H1 (cell line): ENCODE results near the gene CEP350. TPM values are rescaled to one million over a fixed set of nuclear protein-coding genes. Genes with fewer than 3 reads are reported as not detected.

ENCODE experiments used
- CTCF ChIA-PET: fragments of 300-600 bp; sonication (Branson Sonifier 250); formaldehyde crosslinking; loops from one replicate; lab custom pipeline; 2021; ENCODE audit not compliant: partially characterized antibody; lab: Charles Lee
- POLR2A ChIA-PET: fragments of 300-600 bp; sonication (Branson Sonifier 250); formaldehyde crosslinking; loops from one replicate; lab custom pipeline; 2021; ENCODE audit warnings: inconsistent platforms; ENCODE audit not compliant: partially characterized antibody; lab: Charles Lee
- DNase-seq, 2 experiments: peaks; one replicate each; pipeline versions ENCODE4 v3.0.0 to v3.0.0-alpha.2; 2010 to 2022; ENCODE audit warnings: low spot score in 2 of 2, low read depth in 1 of 2, mixed read lengths in 1 of 2
- FAIRE-seq: peaks from 2 replicates; lab custom pipeline; 2011; peaks lifted over from hg19 to GRCh38; lab: Jason Lieb, UNC
- H2AFZ ChIP-seq: 2 replicates; pipeline ENCODE4 v1.8.1; 2012; ENCODE audit warnings: low read length, inconsistent platforms
- H2AK5ac ChIP-seq: 2 replicates; pipeline ENCODE4 v1.6.1; 2013; ENCODE audit warnings: low read depth, low read length
- H2BK120ac ChIP-seq: replicated peaks from 2 replicates; pipeline ENCODE3; 2013; ENCODE audit warnings: low read depth, low read length, inconsistent platforms
- H2BK12ac ChIP-seq: 2 replicates; pipeline ENCODE4 v1.6.1; 2013; ENCODE audit warnings: low read depth, low read length
- H2BK15ac ChIP-seq: 2 replicates; pipeline ENCODE4 v1.6.1; 2013; ENCODE audit warnings: low read length
- H2BK20ac ChIP-seq: 2 replicates; pipeline ENCODE4 v1.6.1; 2013; ENCODE audit warnings: low read length
- H2BK5ac ChIP-seq: 2 replicates; pipeline ENCODE4 v1.6.1; 2013; ENCODE audit warnings: low read depth, low read length
- H3K14ac ChIP-seq: 2 replicates; pipeline ENCODE4 v1.6.1; 2013; ENCODE audit warnings: inconsistent platforms; ENCODE audit not compliant: insufficient read length
- H3K18ac ChIP-seq: 2 replicates; pipeline ENCODE4 v1.6.1; 2013; ENCODE audit warnings: low read length; ENCODE audit errors: extremely low read depth
- H3K23ac ChIP-seq: 2 replicates; pipeline ENCODE4 v1.6.1; 2013; ENCODE audit warnings: inconsistent platforms; ENCODE audit not compliant: insufficient read length
- H3K23me2 ChIP-seq: 2 replicates; pipeline ENCODE4 v1.6.1; 2013; ENCODE audit warnings: low read depth, low read length
- H3K27ac ChIP-seq: 2 replicates; pipeline ENCODE4 v1.6.1; 2011; ENCODE audit warnings: low read depth, low read length, inconsistent platforms
- H3K27me3 ChIP-seq, 4 experiments: replicated peaks in 1 of 4; 1 replicate in 1 of 4; 2 replicates in 3 of 4; pipeline versions ENCODE4 v1.6.1 to v1.8.1; 2011 to 2013; ENCODE audit warnings: low read length in 3 of 4, mild to moderate bottlenecking in 3 of 4, inconsistent platforms in 2 of 4, mixed read lengths in 2 of 4, moderate library complexity in 1 of 4; ENCODE audit not compliant: control insufficient read depth in 3 of 4, insufficient read depth in 3 of 4; ENCODE audit errors: extremely low read depth in 1 of 4
- H3K36me3 ChIP-seq, 4 experiments: 2 replicates each; pipeline versions ENCODE4 v1.6.1 to v1.8.1; 2011 to 2013; ENCODE audit warnings: mild to moderate bottlenecking in 4 of 4, low read length in 3 of 4, moderate library complexity in 2 of 4, control low read depth in 1 of 4, inconsistent platforms in 1 of 4; ENCODE audit not compliant: insufficient read depth in 4 of 4, control insufficient read depth in 2 of 4
- H3K4ac ChIP-seq: replicated peaks from 2 replicates; pipeline ENCODE3; 2013; ENCODE audit warnings: low read length, low read depth, mixed read lengths, inconsistent platforms; ENCODE audit not compliant: insufficient read length
- H3K4me1 ChIP-seq, 4 experiments: replicated peaks in 1 of 4; 1 replicate in 1 of 4; 2 replicates in 3 of 4; pipeline versions ENCODE4 v1.6.1 to v1.8.1; 2011 to 2013; ENCODE audit warnings: low read length in 3 of 4, inconsistent platforms in 2 of 4, mixed read lengths in 1 of 4; ENCODE audit not compliant: insufficient read depth in 4 of 4, control insufficient read depth in 3 of 4
- H3K4me2 ChIP-seq, 2 experiments: 2 replicates each; pipeline versions ENCODE4 v1.6.1 to v1.8.1; 2011 to 2013; ENCODE audit warnings: low read depth in 2 of 2, low read length in 2 of 2, control low read depth in 1 of 2, inconsistent platforms in 1 of 2, mild to moderate bottlenecking in 1 of 2; ENCODE audit not compliant: insufficient read depth in 1 of 2
- H3K4me3 ChIP-seq, 4 experiments: fragments of 200-600, 300-600 bp in 1 of 4; sonication (generic), shearing (Covaris generic), sonication (Bioruptor Twin) in 1 of 4; 2 replicates each; pipeline versions ENCODE4 v1.5.1 to v1.8.1; 2011 to 2016; ENCODE audit warnings: low read length in 4 of 4, low read depth in 3 of 4, control low read depth in 2 of 4, inconsistent platforms in 2 of 4, mild to moderate bottlenecking in 2 of 4, mixed read lengths in 1 of 4, moderate library complexity in 1 of 4; ENCODE audit not compliant: insufficient read depth in 2 of 4; ENCODE audit errors: extremely low read depth in 1 of 4
- H3K56ac ChIP-seq: replicated peaks from 2 replicates; pipeline ENCODE3; 2013; ENCODE audit warnings: low read depth, mild to moderate bottlenecking, mixed read lengths, low read length, inconsistent platforms; ENCODE audit not compliant: insufficient read length
- H3K79me1 ChIP-seq: 2 replicates; pipeline ENCODE4 v1.6.1; 2013; ENCODE audit warnings: low read depth, low read length, control low read depth
- H3K79me2 ChIP-seq, 2 experiments: 2 replicates each; pipeline versions ENCODE4 v1.6.1 to v1.8.1; 2012 to 2013; ENCODE audit warnings: low read length in 2 of 2, mild to moderate bottlenecking in 2 of 2, inconsistent platforms in 1 of 2; ENCODE audit not compliant: insufficient read depth in 2 of 2, control insufficient read depth in 1 of 2
- H3K9ac ChIP-seq, 4 experiments: replicated peaks in 1 of 4; 1 replicate in 1 of 4; 2 replicates in 3 of 4; pipeline versions ENCODE4 v1.6.1 to v1.8.1; 2011 to 2013; ENCODE audit warnings: low read depth in 3 of 4, low read length in 3 of 4, control low read depth in 2 of 4, mild to moderate bottlenecking in 2 of 4, moderate library complexity in 2 of 4, inconsistent platforms in 1 of 4; ENCODE audit errors: extremely low read depth in 1 of 4
- H3K9me3 ChIP-seq, 2 experiments: 2 replicates each; pipeline versions ENCODE4 v1.6.1 to v1.8.1; 2012 to 2013; ENCODE audit warnings: mild to moderate bottlenecking in 2 of 2, moderate library complexity in 2 of 2, control low read depth in 1 of 2, inconsistent platforms in 1 of 2, low read depth in 1 of 2, low read length in 1 of 2, mixed read lengths in 1 of 2; ENCODE audit not compliant: insufficient read depth in 2 of 2
- H4K20me1 ChIP-seq, 2 experiments: replicated peaks in 1 of 2; 2 replicates each; pipeline versions ENCODE3 to v1.8.1; 2011 to 2013; ENCODE audit warnings: inconsistent platforms in 2 of 2, low read length in 2 of 2, mild to moderate bottlenecking in 1 of 2; ENCODE audit not compliant: insufficient read depth in 2 of 2, control insufficient read depth in 1 of 2
- H4K5ac ChIP-seq: 2 replicates; pipeline ENCODE4 v1.6.1; 2013; ENCODE audit warnings: low read length, low read depth, mixed read lengths, inconsistent platforms; ENCODE audit not compliant: insufficient read length
- H4K8ac ChIP-seq: 2 replicates; pipeline ENCODE4 v1.8.0; 2013; ENCODE audit warnings: mild to moderate bottlenecking, moderate library complexity, low read length, inconsistent platforms; ENCODE audit not compliant: insufficient read depth; ENCODE audit errors: extremely low read depth
- H4K91ac ChIP-seq: replicated peaks from 2 replicates; pipeline ENCODE3; 2013; ENCODE audit warnings: low read length, mixed read lengths, inconsistent platforms; ENCODE audit not compliant: insufficient read length
- EGR1 ChIP-seq: IDR thresholded peaks from 2 replicates; pipeline ENCODE4 v1.6.1; 2011; ENCODE audit warnings: low read depth, low read length, borderline replicate concordance
- EZH2 ChIP-seq: fragments of 200-600 bp; sonication (generic); IDR thresholded peaks from 2 replicates; pipeline ENCODE4 v1.7.1; 2012; ENCODE audit warnings: low read depth, mild to moderate bottlenecking, moderate library complexity, low read length, inconsistent platforms; ENCODE audit not compliant: severe bottlenecking
- NANOG ChIP-seq: IDR thresholded peaks from 2 replicates; pipeline ENCODE4 v1.6.1; 2011; ENCODE audit warnings: low read length, low read depth, mild to moderate bottlenecking, inconsistent platforms; ENCODE audit not compliant: insufficient read depth, poor library complexity, severe bottlenecking
- WGBS, 2 experiments: shearing (Covaris generic) in 1 of 2; methylation state at CpG; one replicate each; pipeline versions ENCODE4 v1.1.6 to v1.1.7; 2013 to 2015; ENCODE audit warnings: low lambda C conversion rate in 2 of 2, mixed read lengths in 2 of 2, inconsistent platforms in 1 of 2, low coverage in 1 of 2, missing lambda C conversion rate in 1 of 2; ENCODE audit not compliant: insufficient replicate concordance in 2 of 2, insufficient coverage in 1 of 2, insufficient read length in 1 of 2; ENCODE audit errors: extremely low coverage in 1 of 2, missing lambda C conversion rate in 1 of 2; 5-methylcytosine and 5-hydroxymethylcytosine counted together
- polyA plus RNA-seq, 7 experiments: library from polyadenylated mRNA; depleted of rRNA in 3 of 7; stranded (reverse) in 5 of 7; unstranded in 2 of 7; fragments of >200 nt in 5 of 7; fragments of 200-250 nt in 2 of 7; gene quantifications; 1 replicate in 5 of 7; 2 replicates in 1 of 7; 4 replicates in 1 of 7; pipeline versions ENCODE4 v1.2.1 to v1.2.3, GENCODE V29; 2011 to 2013; ENCODE audit warnings: missing spikeins in 2 of 7, mixed read lengths in 2 of 7
- total RNA-seq: library from RNA; stranded (reverse); fragmentation: NEBNext Ultra II Directional; extraction: Animal tissue kit (Norgen Biotek cat#: 25700); gene quantifications from 2 replicates; pipeline ENCODE4 v1.2.1, GENCODE V29; 2021
- TF ChIP-seq, protein P1 (sequence below): IDR thresholded peaks from 2 replicates; pipeline ENCODE4 v1.6.1; 2012; ENCODE audit warnings: inconsistent platforms

CEP350 gene
- total and polyA plus RNA-seq, 2 of the 8 experiments (the other 6 are each of a cell fraction or from before 2014, with no cell fraction given) = 5.6 to 39.4 TPM

DNA sequence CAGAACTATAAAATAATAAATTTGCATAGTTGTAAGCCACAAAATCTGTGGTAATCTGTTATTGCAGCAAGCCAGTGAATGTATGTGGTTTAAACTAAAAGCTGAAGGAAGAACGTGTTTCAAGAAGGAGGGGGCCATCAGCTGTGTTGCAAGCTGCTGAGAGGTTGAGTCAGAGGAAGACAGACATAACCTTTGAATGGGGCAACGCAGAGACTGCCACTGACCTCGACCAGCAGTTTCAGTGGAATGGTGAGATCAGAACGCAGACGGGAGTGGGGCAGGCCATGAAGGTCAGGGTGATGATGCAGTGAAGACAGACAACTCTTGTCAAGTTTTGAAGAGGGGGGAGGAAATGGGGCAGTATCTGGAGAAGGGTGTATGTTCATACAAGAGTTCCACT is 176.9 kb downstream of the CEP350 start:
- POLR2A ChIA-PET = no interaction called here
- CTCF ChIA-PET = interaction anchor here (1.4 to 1.6 kb wide), 2 partner anchors 9 to 39 kb away, joined by 3 to 4 read pairs; no protein-coding TSS in a partner anchor
- H3K27me3 ChIP-seq = no peaks in the 10 kb centered on the region; a peak in 2 of 7 replicates

More for the DNA sequence above, 176.9 kb downstream of the CEP350 start:
- Histone ChIP-seq H2BK20ac (no peak overlapping the region), H3K56ac (no peak overlapping the region), H4K91ac (no peak overlapping the region), H4K5ac (no peak overlapping the region), H3K23ac (no peak overlapping the region), H2BK15ac (no peak overlapping the region), H3K4me1 (peaks cover 0 to 4% (median 0%) of the 10 kb centered on the region in 4 experiments; a peak in 1 of 7 replicates), H2AFZ (no peak overlapping the region), H3K79me2 (no peaks in the 10 kb centered on the region), H3K18ac (no peak overlapping the region), H3K9me3 (no peaks in the 10 kb centered on the region), H3K9ac (no peak overlapping the region), H3K4me3 (no peak overlapping the region), H2BK5ac (no peak overlapping the region), H3K36me3 (no peaks in the 10 kb centered on the region), H3K79me1 (no peaks in the 10 kb centered on the region), H2BK120ac (no peak overlapping the region), H2AK5ac (no peak overlapping the region), H3K4me2 (no peak overlapping the region), H2BK12ac (no peak overlapping the region), H4K20me1 (no peaks in the 10 kb centered on the region), H3K4ac (no peak overlapping the region), H3K14ac (no peak overlapping the region), H4K8ac (no peak overlapping the region), H3K23me2 (no peaks in the 10 kb centered on the region), H3K27ac (no peak overlapping the region)
- FAIRE-seq (no peak), DNase-seq (no peak)
- no peak for TF ChIP-seq EGR1
- no peak for TF ChIP-seq EZH2
- TF ChIP-seq, protein P1, sequence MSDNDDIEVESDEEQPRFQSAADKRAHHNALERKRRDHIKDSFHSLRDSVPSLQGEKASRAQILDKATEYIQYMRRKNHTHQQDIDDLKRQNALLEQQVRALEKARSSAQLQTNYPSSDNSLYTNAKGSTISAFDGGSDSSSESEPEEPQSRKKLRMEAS = no peak
- no peak for TF ChIP-seq NANOG
- 89% methylated on average over 5 of the region's 5 CpGs; no CpG with 5 or more reads in 1 of the 2 experiments for WGBS, 2 experiments
